Neural progenitor cell (in vitro differentiated cells): ENCODE results near the gene DSTN. TPM values are rescaled to one million over a fixed set of nuclear protein-coding genes. Genes with fewer than 3 reads are reported as not detected.

ENCODE experiments used
- DNase-seq: peaks from one replicate; pipeline ENCODE4 v3.0.0-alpha.2; 2016; ENCODE audit warnings: low spot score
- H2AFZ ChIP-seq: fragments of 200-600 bp; sonication (generic); replicated peaks from 2 replicates; pipeline ENCODE4 v1.6.1; 2016; ENCODE audit warnings: antibody characterized with exemption
- H3F3A ChIP-seq: fragments of 200-600 bp; sonication (generic); 2 replicates; pipeline ENCODE4 v1.6.1; 2016; ENCODE audit warnings: antibody characterized with exemption, low read depth
- H3K27ac ChIP-seq: fragments of 200-600 bp; sonication (generic); 2 replicates; pipeline ENCODE4 v1.5.1; 2016; ENCODE audit warnings: mild to moderate bottlenecking
- H3K27me3 ChIP-seq: fragments of 200-600 bp; sonication (generic); 2 replicates; pipeline ENCODE4 v1.6.1; 2016; ENCODE audit warnings: mild to moderate bottlenecking, moderate library complexity
- H3K36me3 ChIP-seq: fragments of 200-600 bp; sonication (generic); 2 replicates; pipeline ENCODE4 v1.5.1; 2016
- H3K4me1 ChIP-seq: fragments of 200-600 bp; sonication (generic); 2 replicates; pipeline ENCODE4 v1.6.1; 2016; ENCODE audit warnings: mixed run types
- H3K4me2 ChIP-seq: fragments of 200-600 bp; sonication (generic); 2 replicates; pipeline ENCODE4 v1.6.1; 2016
- H3K4me3 ChIP-seq: fragments of 200-600 bp; sonication (generic); 2 replicates; pipeline ENCODE4 v1.5.1; 2016
- H3K79me2 ChIP-seq: fragments of 200-600 bp; sonication (generic); 2 replicates; pipeline ENCODE4 v1.6.1; 2016; ENCODE audit warnings: low read depth
- H3K9ac ChIP-seq: fragments of 200-600 bp; sonication (generic); 2 replicates; pipeline ENCODE4 v1.6.1; 2016
- H3K9me3 ChIP-seq: fragments of 200-600 bp; sonication (generic); 2 replicates; pipeline ENCODE4 v1.5.1; 2016; ENCODE audit warnings: low read depth
- H4K20me1 ChIP-seq: fragments of 200-600 bp; sonication (generic); 2 replicates; pipeline ENCODE4 v1.6.1; 2016; ENCODE audit warnings: low read depth
- H3K27ac Mint-ChIP-seq: 3 replicates; pipeline ENCODE4 v1.8.0; 2021; ENCODE audit warnings: mixed read lengths
- H3K27me3 Mint-ChIP-seq: 2 replicates; pipeline ENCODE4 v1.8.0; 2022; ENCODE audit warnings: low read depth, mild to moderate bottlenecking, inconsistent platforms, moderate library complexity, mixed read lengths; ENCODE audit not compliant: insufficient read depth
- H3K36me3 Mint-ChIP-seq: 3 replicates; pipeline ENCODE4 v1.8.0; 2021; ENCODE audit warnings: mixed read lengths
- H3K4me1 Mint-ChIP-seq: 3 replicates; pipeline ENCODE4 v1.8.0; 2021; ENCODE audit warnings: mixed read lengths
- H3K4me3 Mint-ChIP-seq: 3 replicates; pipeline ENCODE4 v1.8.0; 2021; ENCODE audit warnings: mild to moderate bottlenecking, moderate library complexity, mixed read lengths
- H3K9me3 Mint-ChIP-seq: 3 replicates; pipeline ENCODE4 v1.8.0; 2020; ENCODE audit warnings: mixed read lengths
- EZH2 ChIP-seq: fragments of 200-600 bp; sonication (generic); IDR thresholded peaks from 2 replicates; pipeline ENCODE4 v1.6.1; 2017; ENCODE audit warnings: antibody characterized with exemption, mild to moderate bottlenecking, moderate library complexity
- EZH2phosphoT487 ChIP-seq: fragments of 200-600 bp; sonication (generic); IDR thresholded peaks from 2 replicates; pipeline ENCODE4 v1.6.1; 2017; ENCODE audit warnings: antibody characterized with exemption
- total RNA-seq: library from RNA; depleted of rRNA; stranded (reverse); fragments of >200 nt; gene quantifications from 2 replicates; pipeline ENCODE4 v1.2.3, GENCODE V29; 2015; ENCODE audit warnings: low replicate concordance
- TF ChIP-seq, protein P1 (sequence below): fragments of 200-600 bp; sonication (generic); IDR thresholded peaks from 2 replicates; pipeline ENCODE4 v1.5.1; 2017; ENCODE audit warnings: antibody characterized with exemption, mild to moderate bottlenecking

DSTN gene
- total RNA-seq, 1 donor from 2014 or later, result 158 TPM

DNA sequence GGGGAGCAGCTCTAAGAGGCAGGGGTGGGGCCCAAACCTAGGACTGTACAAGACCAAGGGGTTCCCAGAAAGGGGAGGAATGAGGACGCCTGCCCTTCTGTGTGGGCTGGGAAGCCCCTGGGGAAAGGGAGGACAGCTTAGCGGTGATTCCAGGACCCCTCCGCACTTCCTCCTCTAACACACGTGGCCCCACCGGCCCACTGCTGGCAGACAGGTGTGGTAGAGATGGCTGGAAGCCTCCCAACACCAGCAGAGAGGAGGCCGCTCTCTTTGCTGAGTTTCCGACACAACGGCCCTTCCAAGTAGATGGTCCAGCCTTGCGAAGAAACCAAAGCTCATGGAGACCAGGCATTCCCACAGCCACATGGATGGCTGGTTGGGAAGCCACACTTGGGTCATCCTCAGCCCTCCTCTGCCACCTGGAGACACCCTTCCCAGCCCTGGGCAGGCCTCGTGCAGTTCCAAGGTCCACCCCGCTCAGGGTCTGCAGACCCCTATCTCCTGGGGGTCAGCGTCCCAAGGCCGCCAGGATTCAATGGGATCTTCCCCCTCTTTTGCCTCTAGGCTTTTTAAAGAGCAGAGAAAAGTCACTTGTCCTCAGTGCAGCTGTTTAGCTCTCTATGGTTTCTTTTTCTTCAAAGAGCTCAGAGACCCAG, 68.2 kb downstream of the DSTN start:
- H3K79me2 ChIP-seq, result no peaks in the 10 kb centered on the region
- H3K4me3 ChIP-seq, result no peak overlapping the region
- Mint-ChIP-seq H3K4me1 (peaks cover 19% of the 10 kb centered on the region), H3K9me3 (no peaks in the 10 kb centered on the region), H3K27me3 (no peaks in the 10 kb centered on the region), H3K27ac (no peak overlapping the region), H3K4me3 (no peak overlapping the region), H3K36me3 (peaks cover 9% of the 10 kb centered on the region)
- TF ChIP-seq EZH2phosphoT487, result no peak
- TF ChIP-seq EZH2, result no peak
- TF ChIP-seq, protein P1, sequence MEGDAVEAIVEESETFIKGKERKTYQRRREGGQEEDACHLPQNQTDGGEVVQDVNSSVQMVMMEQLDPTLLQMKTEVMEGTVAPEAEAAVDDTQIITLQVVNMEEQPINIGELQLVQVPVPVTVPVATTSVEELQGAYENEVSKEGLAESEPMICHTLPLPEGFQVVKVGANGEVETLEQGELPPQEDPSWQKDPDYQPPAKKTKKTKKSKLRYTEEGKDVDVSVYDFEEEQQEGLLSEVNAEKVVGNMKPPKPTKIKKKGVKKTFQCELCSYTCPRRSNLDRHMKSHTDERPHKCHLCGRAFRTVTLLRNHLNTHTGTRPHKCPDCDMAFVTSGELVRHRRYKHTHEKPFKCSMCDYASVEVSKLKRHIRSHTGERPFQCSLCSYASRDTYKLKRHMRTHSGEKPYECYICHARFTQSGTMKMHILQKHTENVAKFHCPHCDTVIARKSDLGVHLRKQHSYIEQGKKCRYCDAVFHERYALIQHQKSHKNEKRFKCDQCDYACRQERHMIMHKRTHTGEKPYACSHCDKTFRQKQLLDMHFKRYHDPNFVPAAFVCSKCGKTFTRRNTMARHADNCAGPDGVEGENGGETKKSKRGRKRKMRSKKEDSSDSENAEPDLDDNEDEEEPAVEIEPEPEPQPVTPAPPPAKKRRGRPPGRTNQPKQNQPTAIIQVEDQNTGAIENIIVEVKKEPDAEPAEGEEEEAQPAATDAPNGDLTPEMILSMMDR, result no peak
- H3K4me2 ChIP-seq, result no peak overlapping the region
- H3K9me3 ChIP-seq, result no peaks in the 10 kb centered on the region
- H2AFZ ChIP-seq, result no peak overlapping the region
- H3K36me3 ChIP-seq, result no peaks in the 10 kb centered on the region
- H4K20me1 ChIP-seq, result peaks cover 27% of the 10 kb centered on the region
- H3F3A ChIP-seq, result no peaks in the 10 kb centered on the region
- H3K27ac ChIP-seq, result no peak overlapping the region
- H3K27me3 ChIP-seq, result no peaks in the 10 kb centered on the region
- no peak overlapping the region for H3K9ac ChIP-seq
- H3K4me1 ChIP-seq, result peaks cover 14% of the 10 kb centered on the region
- DNase-seq, result no peak

DNA sequence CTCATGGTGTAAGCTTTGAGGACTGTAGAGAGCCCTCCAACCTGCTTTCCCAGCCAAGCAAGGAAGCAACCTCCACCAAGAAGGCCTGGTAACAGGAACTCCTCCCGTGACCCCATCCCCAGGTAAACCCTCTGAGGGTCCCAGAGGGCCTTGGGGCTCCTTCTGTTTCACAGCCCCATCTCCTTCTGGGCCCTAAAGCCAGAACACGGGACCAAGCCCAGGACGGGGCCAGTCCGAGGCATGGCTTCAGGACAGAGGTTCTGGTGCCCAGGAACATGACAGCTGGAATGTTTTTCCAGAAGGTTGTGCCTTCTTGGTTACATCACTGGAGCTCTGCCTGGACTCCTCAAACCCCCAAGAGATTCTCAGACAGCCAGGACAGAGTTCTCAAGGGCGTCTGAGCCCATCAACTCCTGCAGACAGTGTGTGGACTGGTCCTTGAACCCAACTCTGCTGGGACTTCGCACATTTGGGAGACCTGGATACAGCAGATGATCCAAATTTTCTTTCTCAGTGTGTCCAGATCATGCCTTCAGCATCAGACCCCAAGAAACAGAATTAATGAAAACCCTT, 69.0 kb downstream of the DSTN start:
- Mint-ChIP-seq H3K9me3 (no peaks in the 10 kb centered on the region), H3K36me3 (peaks cover 4% of the 10 kb centered on the region), H3K4me3 (no peak overlapping the region), H3K27ac (no peak overlapping the region), H3K4me1 (peaks cover 27% of the 10 kb centered on the region), H3K27me3 (no peaks in the 10 kb centered on the region)
- Histone ChIP-seq H3K79me2 (no peaks in the 10 kb centered on the region), H3K36me3 (no peaks in the 10 kb centered on the region), H4K20me1 (peaks cover 35% of the 10 kb centered on the region), H3K4me1 (peaks cover 14% of the 10 kb centered on the region), H2AFZ (no peak overlapping the region), H3K27me3 (no peaks in the 10 kb centered on the region), H3F3A (no peaks in the 10 kb centered on the region), H3K4me3 (no peak overlapping the region), H3K9ac (no peak overlapping the region), H3K9me3 (no peaks in the 10 kb centered on the region), H3K4me2 (no peak overlapping the region), H3K27ac (no peak overlapping the region)
- no peak for DNase-seq
- TF ChIP-seq, protein P1, result no peak
- TF ChIP-seq EZH2phosphoT487 (no peak), EZH2 (no peak)

DNA sequence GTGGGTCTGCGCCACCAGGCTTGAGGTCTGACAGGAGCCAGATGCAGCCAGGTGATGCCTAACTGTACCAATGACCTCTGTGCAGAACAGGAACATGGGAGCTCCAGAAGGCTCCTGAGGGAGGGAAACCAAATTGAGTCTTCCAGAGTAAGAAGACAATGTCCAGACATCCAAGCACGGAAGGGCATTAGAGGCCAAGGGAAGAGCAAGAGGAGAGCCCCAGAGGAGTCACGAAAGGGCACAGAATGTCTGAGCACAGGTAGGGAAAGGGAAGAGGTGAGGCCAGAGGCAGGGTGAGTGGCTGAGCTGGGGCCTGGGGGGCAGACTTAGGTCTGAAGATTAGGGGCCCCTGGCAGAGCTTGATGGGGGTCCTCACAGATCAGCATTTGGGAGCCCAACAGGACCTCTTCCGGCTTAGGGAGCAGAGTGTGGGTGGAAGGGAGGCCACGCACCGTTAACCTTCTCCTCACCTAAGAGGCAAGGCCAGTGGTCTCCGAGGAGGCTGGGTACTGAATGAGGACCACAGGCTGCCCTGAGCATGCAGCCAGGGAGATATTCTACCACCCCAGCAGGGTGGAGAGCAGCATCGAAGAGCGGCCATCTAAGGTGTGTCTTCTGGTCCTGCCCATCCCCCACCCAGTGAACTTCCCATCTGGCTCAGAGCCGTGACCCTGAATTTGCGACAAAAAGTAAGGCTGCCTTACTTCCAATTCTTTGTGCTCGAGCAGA, 70.4 kb downstream of the DSTN start:
- no peak for DNase-seq
- Mint-ChIP-seq H3K27ac (no peak overlapping the region), H3K4me3 (no peak overlapping the region), H3K36me3 (peaks cover 4% of the 10 kb centered on the region), H3K9me3 (no peaks in the 10 kb centered on the region), H3K4me1 (peaks cover 41% of the 10 kb centered on the region), H3K27me3 (no peaks in the 10 kb centered on the region)
- H3K4me2 ChIP-seq, result no peak overlapping the region
- no peak overlapping the region for H3K27ac ChIP-seq
- H3K4me1 ChIP-seq, result peaks cover 14% of the 10 kb centered on the region
- TF ChIP-seq EZH2phosphoT487 (no peak), EZH2 (no peak)
- TF ChIP-seq, protein P1, result no peak
- no peaks in the 10 kb centered on the region for H3K27me3 ChIP-seq
- no peak overlapping the region for H2AFZ ChIP-seq
- H3K4me3 ChIP-seq, result no peak overlapping the region
- no peak overlapping the region for H3K9ac ChIP-seq
- peaks cover 48% of the 10 kb centered on the region for H4K20me1 ChIP-seq
- H3K79me2 ChIP-seq, result peaks cover 6% of the 10 kb centered on the region
- H3K36me3 ChIP-seq, result no peaks in the 10 kb centered on the region
- no peaks in the 10 kb centered on the region for H3F3A ChIP-seq
- H3K9me3 ChIP-seq, result no peaks in the 10 kb centered on the region
